ENCODE data around the gene CMTM3.
"Not testable (repeated sequence)": the region's sequence is repeated elsewhere in the genome, so short reads cannot be mapped to it uniquely, and the experiment has no call there.

CMTM3 gene

GRCh38 chr16:66581246-66581952, 23.1 kb upstream of the CMTM3 start:
- no peak for DNase-seq (ENCODE audit: low spot score)

GRCh38 chr16:66585481-66586239, 18.8 kb upstream of the CMTM3 start:
- DNase-seq (ENCODE audit: low spot score): no peak

- no peak for DNase-seq (ENCODE audit: low spot score)
These were observed 16.5 kb upstream of the CMTM3 start for GRCh38 chr16:66587881-66588600.

GRCh38 chr16:66588981-66589713, 15.4 kb upstream of the CMTM3 start:
- no peak for DNase-seq (ENCODE audit: low spot score)

GRCh38 chr16:66590322-66590721, 14.2 kb upstream of the CMTM3 start:
- no peak for DNase-seq (ENCODE audit: low spot score)

- no peak for DNase-seq (ENCODE audit: low spot score)
These were observed 13.5 kb upstream of the CMTM3 start for GRCh38 chr16:66591018-66591417.

- no peak for DNase-seq (ENCODE audit: low spot score)
These were observed 12.3 kb upstream of the CMTM3 start for GRCh38 chr16:66592241-66592640.

- DNase-seq (ENCODE audit: low spot score): no peak
These were observed 11.7 kb upstream of the CMTM3 start for GRCh38 chr16:66592814-66593213.

GRCh38 chr16:66594739-66595138, 9.8 kb upstream of the CMTM3 start:
- no peak for DNase-seq (ENCODE audit: low spot score)

- not testable (repeated sequence) for DNase-seq (ENCODE audit: low spot score)
These were observed 7.9 kb upstream of the CMTM3 start for GRCh38 chr16:66596559-66596958.

GRCh38 chr16:66596986-66597848, 7.3 kb upstream of the CMTM3 start:
- no peak for DNase-seq (ENCODE audit: low spot score)

- DNase-seq (ENCODE audit: low spot score): no peak
These were observed 6.4 kb upstream of the CMTM3 start for GRCh38 chr16:66598111-66598510.

- DNase-seq (ENCODE audit: low spot score): no peak
These were observed 4.8 kb upstream of the CMTM3 start for GRCh38 chr16:66599726-66600125.

GRCh38 chr16:66600477-66600876, 4.0 kb upstream of the CMTM3 start:
- DNase-seq (ENCODE audit: low spot score): no peak

GRCh38 chr16:66601471-66601870, 3.0 kb upstream of the CMTM3 start:
- DNase-seq (ENCODE audit: low spot score): no peak

GRCh38 chr16:66603537-66604375, 748 bp upstream of the CMTM3 start:
- peak; percentile 81 for DNase-seq (ENCODE audit: low spot score)

GRCh38 chr16:66605177-66605978, 874 bp downstream of the CMTM3 start:
- DNase-seq (ENCODE audit: low spot score): no peak

GRCh38 chr16:66605979-66606751, 1.7 kb downstream of the CMTM3 start:
- DNase-seq (ENCODE audit: low spot score): no peak

Measured in SK-N-DZ (cell line).